Retinal pigment epithelial cell (primary cell): ENCODE measurements around the gene TARS1.
"Not testable (repeated sequence)": the region's sequence is repeated elsewhere in the genome, so short reads cannot be mapped to it uniquely, and the experiment has no call there.

ENCODE experiments used
- DNase-seq: peaks from one replicate; pipeline ENCODE4 v3.0.0-alpha.2; 2010; ENCODE audit warnings: low read depth
- H3K4me3 ChIP-seq: 2 replicates; pipeline ENCODE4 v1.5.1; 2011; ENCODE audit warnings: mild to moderate bottlenecking, low read length, control low read depth, moderate library complexity
- TF ChIP-seq, protein P1 (sequence below): conservative IDR thresholded peaks from 2 replicates; pipeline ENCODE4 v1.5.1; 2011; ENCODE audit warnings: low read depth, low read length, control low read depth, inconsistent platforms

The TARS1 gene

GRCh38 chr5:33423018-33423630 is 17.6 kb upstream of the TARS1 start:
- TF ChIP-seq, protein P1, sequence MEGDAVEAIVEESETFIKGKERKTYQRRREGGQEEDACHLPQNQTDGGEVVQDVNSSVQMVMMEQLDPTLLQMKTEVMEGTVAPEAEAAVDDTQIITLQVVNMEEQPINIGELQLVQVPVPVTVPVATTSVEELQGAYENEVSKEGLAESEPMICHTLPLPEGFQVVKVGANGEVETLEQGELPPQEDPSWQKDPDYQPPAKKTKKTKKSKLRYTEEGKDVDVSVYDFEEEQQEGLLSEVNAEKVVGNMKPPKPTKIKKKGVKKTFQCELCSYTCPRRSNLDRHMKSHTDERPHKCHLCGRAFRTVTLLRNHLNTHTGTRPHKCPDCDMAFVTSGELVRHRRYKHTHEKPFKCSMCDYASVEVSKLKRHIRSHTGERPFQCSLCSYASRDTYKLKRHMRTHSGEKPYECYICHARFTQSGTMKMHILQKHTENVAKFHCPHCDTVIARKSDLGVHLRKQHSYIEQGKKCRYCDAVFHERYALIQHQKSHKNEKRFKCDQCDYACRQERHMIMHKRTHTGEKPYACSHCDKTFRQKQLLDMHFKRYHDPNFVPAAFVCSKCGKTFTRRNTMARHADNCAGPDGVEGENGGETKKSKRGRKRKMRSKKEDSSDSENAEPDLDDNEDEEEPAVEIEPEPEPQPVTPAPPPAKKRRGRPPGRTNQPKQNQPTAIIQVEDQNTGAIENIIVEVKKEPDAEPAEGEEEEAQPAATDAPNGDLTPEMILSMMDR = peak; percentile 36
- DNase-seq = no peak
- H3K4me3 ChIP-seq = no peak overlapping the region

- no peak overlapping the region for H3K4me3 ChIP-seq
- TF ChIP-seq, protein P1 = no peak
- no peak for DNase-seq
Measured at GRCh38 chr5:33425314-33425713, 15.5 kb upstream of the TARS1 start.

DNA sequence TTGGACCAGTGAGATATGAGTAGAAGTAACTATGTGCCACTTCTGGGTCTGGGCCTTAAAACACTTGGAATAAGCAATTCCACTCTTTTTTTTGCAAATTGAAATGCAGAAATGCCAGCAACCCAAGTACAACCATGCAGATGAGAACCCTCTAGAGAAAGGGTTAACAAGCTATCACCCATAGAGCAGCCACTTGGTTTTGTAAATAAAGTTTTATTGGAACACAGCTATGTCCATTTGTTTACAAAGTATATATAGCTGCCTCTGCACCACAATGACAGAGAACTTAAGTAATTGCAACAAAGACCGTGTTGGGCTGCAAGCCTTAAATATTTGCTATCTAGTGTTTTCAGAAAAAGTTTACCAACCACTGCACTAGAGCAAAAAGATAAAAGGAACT is 9.8 kb upstream of the TARS1 start:
- TF ChIP-seq, protein P1 = no peak
- no peak for DNase-seq
- H3K4me3 ChIP-seq = no peak overlapping the region

DNA sequence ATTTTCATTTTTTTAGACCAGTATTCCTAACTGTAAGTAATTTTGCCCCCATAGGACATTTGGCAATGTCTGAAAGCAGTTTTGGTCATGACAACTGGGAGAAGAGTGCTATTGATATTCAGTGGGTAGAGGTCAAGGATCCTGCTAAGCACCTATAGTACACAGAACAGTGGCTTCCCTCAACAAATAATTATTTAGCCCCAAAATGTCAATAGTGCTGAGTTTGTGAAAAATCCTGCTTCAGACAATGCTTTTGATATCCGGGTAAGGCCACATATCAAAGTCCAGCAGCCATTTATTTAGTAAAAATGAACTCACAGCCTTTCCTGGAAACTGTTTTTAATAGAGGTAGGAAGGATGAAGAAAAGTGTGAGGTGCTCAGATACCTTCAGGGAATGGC is 8.1 kb upstream of the TARS1 start:
- TF ChIP-seq, protein P1 = no peak
- no peak for DNase-seq
- no peak overlapping the region for H3K4me3 ChIP-seq

DNA sequence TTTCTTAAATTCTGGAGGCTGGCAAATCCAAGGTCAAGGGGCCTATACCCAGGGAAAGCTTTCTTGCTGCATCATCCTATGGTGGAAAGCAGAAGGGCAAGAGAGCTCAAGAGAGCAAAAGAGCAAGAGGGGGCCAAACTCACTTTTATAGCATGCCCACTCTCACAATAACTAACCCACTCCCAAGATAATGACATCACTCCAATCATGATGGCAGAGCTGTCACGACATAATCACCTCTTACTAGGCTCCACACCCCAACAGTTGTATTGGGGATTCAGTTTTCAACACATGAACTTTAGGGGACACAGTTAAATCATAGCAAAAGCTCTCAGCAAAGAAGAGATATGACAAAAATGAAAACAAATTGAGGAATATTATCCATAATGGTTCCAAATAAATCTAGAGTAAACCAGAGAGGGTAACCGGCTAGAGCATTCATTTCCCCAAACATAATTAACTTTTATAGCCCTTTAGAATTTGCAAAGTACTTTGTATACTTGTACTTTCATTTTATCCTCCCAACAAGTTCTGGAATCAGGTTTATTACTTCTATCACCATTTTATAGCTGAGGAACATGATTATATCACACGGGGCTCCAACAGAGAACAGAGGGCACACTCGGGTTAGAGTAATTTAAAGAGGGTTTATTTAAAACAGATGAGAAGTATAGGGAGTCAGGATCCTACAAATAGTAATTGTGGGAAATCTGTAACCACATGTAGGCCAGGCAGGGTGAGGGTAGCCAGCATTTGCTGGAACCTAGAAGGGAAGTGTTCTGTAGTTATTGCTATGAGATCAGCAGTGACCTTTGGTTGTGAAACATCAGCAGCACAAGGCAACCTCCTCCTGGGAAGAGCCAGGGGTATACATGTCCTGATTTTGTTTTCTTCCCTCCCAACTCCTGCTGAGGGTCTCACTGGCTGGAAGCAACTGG is 7.2 kb upstream of the TARS1 start:
- DNase-seq = no peak

DNA sequence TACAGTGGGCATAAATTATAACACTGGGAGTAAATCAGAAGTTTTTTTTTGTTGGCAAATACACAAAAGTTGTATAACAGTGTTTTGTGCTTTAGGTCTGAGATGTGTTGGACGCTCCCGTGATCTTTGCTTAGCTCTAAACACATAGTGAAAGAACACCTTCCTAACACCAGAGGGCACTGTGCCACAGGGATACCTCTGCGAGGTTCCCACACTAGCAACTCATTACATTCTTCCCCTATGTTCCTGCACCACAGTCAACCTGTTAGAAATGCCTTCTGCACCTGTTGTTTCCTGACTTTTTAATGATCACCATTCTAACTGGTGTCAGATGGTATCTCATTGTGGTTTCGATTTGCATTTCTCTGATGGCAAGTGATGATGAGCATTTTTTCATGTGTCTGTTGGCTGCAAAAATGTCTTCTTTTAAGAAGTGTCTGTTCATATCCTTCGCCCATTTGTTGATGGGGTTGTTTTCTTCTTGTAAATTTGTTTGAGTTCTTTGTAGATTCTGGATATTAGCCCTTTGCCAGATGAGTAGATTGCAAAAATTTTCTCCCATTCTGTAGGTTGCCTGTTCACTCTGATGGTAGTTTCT is 4.8 kb upstream of the TARS1 start:
- TF ChIP-seq, protein P1 = peak; percentile 82
- not testable (repeated sequence) for DNase-seq

More for the DNA sequence above, 7.2 kb upstream of the TARS1 start:
- TF ChIP-seq, protein P1 = no peak
- no peak overlapping the region for H3K4me3 ChIP-seq

More for the DNA sequence above, 4.8 kb upstream of the TARS1 start:
- H3K4me3 ChIP-seq = not testable (repeated sequence)
